ENCODE results near the gene TPP1.

DNA sequence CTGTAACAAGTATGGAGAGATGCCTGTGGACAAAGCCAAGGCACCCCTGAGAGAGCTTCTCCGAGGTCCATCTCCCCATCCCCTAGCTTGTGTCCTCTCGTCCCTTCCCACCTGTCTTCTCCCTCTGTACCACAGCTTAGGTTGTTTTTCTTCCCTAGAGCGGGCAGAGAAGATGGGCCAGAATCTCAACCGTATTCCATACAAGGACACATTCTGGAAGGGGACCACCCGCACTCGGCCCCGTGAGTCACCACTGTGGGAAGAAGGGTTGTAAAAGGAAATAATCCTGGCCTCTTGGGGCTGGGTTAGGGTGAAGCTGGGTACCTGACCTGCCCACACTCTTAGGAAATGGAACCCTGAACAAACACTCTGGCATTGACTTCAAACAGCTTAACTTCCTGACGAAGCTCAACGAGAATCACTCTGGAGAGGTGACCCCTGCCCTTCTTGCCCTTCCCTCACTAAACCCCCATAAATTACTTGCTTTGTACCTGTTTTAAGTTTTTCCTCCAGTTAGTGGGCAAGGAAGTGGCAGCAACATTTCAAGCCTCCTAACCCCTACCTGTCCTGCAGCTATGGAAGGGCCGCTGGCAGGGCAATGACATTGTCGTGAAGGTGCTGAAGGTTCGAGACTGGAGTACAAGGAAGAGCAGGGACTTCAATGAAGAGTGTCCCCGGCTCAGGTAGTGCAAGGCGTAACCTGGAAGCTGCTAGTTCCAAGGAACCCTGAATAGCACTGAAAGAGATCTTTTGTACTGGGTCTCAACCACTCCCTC, 10.3 kb downstream of the TPP1 start:
- no peak for TF ChIP-seq EP300 (IDR thresholded peaks at IDR 0.05)
- TF ChIP-seq, protein P1, sequence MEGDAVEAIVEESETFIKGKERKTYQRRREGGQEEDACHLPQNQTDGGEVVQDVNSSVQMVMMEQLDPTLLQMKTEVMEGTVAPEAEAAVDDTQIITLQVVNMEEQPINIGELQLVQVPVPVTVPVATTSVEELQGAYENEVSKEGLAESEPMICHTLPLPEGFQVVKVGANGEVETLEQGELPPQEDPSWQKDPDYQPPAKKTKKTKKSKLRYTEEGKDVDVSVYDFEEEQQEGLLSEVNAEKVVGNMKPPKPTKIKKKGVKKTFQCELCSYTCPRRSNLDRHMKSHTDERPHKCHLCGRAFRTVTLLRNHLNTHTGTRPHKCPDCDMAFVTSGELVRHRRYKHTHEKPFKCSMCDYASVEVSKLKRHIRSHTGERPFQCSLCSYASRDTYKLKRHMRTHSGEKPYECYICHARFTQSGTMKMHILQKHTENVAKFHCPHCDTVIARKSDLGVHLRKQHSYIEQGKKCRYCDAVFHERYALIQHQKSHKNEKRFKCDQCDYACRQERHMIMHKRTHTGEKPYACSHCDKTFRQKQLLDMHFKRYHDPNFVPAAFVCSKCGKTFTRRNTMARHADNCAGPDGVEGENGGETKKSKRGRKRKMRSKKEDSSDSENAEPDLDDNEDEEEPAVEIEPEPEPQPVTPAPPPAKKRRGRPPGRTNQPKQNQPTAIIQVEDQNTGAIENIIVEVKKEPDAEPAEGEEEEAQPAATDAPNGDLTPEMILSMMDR (IDR thresholded peaks at IDR 0.05), result no peak
